Panc1 (cell line): ENCODE results near the gene GRN.

Source experiments
- POLR2AphosphoS5 ChIP-seq: IDR thresholded peaks from 2 replicates; pipeline ENCODE4 v1.6.1; 2012; ENCODE audit warnings: mild to moderate bottlenecking, low read depth, low read length, moderate library complexity
- REST ChIP-seq, 2 experiments: IDR thresholded peaks; 2 replicates each; pipeline ENCODE4 v1.6.1; 2011 to 2012; ENCODE audit warnings: low read depth in 2 of 2, control low read depth in 1 of 2, low read length in 1 of 2, mild to moderate bottlenecking in 1 of 2, moderate library complexity in 1 of 2; ENCODE audit not compliant: insufficient read depth in 1 of 2
- TCF7L2 ChIP-seq: IDR thresholded peaks from 2 replicates; pipeline ENCODE4 v1.6.1; 2011; ENCODE audit warnings: mild to moderate bottlenecking, low read depth, low read length, inconsistent platforms
- TF ChIP-seq, protein P1 (sequence below): fragments of 450-650 bp; IDR thresholded peaks from 2 replicates; pipeline ENCODE4 v1.5.1; 2017; ENCODE audit warnings: mild to moderate bottlenecking

DNA sequence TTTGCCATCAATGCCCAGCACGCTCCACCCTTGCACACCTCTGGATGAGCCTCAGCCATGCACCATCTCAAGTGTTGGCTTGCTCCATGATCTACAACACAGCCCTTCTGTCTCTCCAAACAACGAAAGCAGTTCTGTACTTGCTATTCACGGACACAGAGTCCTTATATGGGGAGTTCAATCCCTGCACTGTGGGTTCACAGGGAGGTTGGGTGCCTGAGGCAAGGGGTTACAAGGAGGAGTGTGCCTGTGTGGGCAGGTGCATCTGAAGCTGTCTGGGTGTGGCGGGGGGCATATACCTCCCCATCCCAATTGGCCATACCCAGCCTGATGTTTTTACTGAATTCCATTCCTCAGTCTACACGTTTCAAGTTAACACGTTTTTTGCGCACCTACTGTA is 31.1 kb upstream of the GRN start:
- TF ChIP-seq, protein P1, sequence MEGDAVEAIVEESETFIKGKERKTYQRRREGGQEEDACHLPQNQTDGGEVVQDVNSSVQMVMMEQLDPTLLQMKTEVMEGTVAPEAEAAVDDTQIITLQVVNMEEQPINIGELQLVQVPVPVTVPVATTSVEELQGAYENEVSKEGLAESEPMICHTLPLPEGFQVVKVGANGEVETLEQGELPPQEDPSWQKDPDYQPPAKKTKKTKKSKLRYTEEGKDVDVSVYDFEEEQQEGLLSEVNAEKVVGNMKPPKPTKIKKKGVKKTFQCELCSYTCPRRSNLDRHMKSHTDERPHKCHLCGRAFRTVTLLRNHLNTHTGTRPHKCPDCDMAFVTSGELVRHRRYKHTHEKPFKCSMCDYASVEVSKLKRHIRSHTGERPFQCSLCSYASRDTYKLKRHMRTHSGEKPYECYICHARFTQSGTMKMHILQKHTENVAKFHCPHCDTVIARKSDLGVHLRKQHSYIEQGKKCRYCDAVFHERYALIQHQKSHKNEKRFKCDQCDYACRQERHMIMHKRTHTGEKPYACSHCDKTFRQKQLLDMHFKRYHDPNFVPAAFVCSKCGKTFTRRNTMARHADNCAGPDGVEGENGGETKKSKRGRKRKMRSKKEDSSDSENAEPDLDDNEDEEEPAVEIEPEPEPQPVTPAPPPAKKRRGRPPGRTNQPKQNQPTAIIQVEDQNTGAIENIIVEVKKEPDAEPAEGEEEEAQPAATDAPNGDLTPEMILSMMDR, result no peak
- no peak for TF ChIP-seq POLR2AphosphoS5
- no peak for TF ChIP-seq TCF7L2
- no peak for TF ChIP-seq REST (IDR thresholded peaks at IDR 0.05; ENCODE audit: insufficient read depth in 1 of 2, low read depth in 2 of 2, low read length in 1 of 2)
